IPS-NIHi7 (cell line): ENCODE measurements around the gene MTO1.
"Not testable (repeated sequence)": the region's sequence is repeated elsewhere in the genome, so short reads cannot be mapped to it uniquely, and the experiment has no call there.

Source experiments
- DNase-seq: peaks from one replicate; pipeline ENCODE4 v3.0.0; 2012; ENCODE audit warnings: mixed read lengths; ENCODE audit errors: extremely low spot score

MTO1 gene, protein sequence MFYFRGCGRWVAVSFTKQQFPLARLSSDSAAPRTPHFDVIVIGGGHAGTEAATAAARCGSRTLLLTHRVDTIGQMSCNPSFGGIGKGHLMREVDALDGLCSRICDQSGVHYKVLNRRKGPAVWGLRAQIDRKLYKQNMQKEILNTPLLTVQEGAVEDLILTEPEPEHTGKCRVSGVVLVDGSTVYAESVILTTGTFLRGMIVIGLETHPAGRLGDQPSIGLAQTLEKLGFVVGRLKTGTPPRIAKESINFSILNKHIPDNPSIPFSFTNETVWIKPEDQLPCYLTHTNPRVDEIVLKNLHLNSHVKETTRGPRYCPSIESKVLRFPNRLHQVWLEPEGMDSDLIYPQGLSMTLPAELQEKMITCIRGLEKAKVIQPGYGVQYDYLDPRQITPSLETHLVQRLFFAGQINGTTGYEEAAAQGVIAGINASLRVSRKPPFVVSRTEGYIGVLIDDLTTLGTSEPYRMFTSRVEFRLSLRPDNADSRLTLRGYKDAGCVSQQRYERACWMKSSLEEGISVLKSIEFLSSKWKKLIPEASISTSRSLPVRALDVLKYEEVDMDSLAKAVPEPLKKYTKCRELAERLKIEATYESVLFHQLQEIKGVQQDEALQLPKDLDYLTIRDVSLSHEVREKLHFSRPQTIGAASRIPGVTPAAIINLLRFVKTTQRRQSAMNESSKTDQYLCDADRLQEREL

GRCh38 chr6:73461537-73462350 is at the start of gene MTO1:
Gene MTO1 (plus strand): TSS chr6:73461737. CDS start chr6:73461855, 118 bp downstream.
- peak; percentile 88 for DNase-seq

DNA sequence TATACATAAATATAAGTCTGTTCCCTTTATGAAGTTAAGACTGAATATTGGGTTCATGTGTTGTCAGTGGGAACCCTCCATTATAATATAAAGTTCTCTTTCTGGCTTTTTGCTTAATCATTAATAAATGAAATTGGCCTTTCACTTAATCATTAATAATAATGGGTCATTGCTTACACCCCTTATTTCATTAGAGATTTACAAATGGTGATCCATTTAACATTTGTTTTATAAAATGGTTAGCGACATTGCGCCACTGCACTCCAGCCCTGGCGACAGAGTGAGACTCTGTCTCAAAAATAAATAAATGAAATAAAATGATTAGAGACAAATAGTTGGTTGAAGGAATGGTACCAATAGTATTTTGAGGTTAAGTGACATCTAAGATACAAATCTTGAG is 48.4 kb upstream of the MTO1 start:
- no peak for DNase-seq

GRCh38 chr6:73418081-73418741 is 43.3 kb upstream of the MTO1 start:
- DNase-seq = no peak

GRCh38 chr6:73421534-73421933 is 40.0 kb upstream of the MTO1 start:
- no peak for DNase-seq

DNA sequence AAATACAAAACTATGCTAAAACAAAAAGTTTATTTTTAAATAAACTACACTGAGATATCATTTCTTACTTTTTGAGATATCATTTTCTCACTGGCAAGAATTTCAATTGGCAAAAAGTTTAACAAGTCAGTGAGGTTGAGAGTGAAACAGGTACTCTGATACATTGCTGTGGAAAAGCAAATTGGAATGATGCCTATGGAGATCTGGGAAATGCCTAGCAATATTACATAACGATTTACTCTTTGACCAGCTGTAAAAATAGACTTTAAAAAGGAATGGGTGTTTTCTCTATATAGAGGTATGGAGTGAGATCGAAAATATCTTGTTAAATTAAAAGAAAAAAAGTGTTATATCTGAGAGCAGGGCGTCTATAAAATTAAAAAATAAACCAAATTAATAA is 26.3 kb upstream of the MTO1 start:
- no peak for DNase-seq

GRCh38 chr6:73443555-73443954 is 18.0 kb upstream of the MTO1 start:
- no peak for DNase-seq

DNA sequence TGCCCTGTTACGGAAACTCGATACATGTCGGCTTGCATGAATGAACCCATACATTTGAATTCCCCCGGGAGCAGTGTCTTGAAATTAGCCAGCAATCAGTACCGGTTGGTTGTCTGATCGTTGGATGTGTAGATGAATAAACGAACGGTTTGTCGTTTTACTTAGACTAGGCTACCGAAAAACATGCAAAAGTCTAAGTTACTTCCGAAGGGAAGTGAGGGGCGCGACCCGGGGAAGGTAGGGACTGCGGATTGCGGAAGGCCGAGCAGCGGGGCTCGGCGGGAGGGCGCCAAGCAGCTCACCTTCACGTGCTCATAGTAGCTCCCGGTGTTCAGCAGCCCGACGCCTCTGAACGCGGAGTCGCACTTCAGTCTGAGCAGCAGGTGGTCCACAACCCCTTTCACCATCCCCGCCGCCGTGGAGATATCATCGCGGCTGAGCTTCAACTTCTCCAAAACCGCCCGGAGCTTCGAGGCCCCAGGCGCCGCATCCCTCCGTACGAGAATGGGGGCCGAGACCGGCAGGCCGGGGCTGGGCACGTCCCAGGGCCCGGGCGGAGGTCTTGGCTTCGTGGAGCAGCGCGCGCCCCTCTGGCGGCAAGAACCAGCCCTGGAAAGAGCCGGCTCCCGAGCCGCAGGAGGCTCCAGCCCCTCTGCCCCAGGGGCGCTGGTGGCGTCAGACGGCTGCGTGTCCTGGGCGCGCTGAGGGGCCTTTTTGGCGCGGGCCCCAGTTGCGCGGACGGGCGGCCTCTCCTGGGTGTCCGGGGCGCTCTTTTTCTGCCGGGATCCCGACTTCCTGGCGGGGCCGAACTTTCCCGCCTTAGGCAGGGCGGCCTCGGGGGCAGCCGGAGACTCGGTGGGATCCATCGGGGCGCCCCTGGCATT is 10.1 kb upstream of the MTO1 start:
- peak; percentile 51 for DNase-seq

- DNase-seq = peak; percentile 58
These were observed 9.5 kb upstream of the MTO1 start, which contains the start of gene CGAS for GRCh38 chr6:73452107-73452461. Gene CGAS (minus strand): TSS chr6:73452297. CDS start chr6:73452181, 116 bp downstream.

GRCh38 chr6:73455865-73456629 is 5.5 kb upstream of the MTO1 start:
- DNase-seq = no peak

DNA sequence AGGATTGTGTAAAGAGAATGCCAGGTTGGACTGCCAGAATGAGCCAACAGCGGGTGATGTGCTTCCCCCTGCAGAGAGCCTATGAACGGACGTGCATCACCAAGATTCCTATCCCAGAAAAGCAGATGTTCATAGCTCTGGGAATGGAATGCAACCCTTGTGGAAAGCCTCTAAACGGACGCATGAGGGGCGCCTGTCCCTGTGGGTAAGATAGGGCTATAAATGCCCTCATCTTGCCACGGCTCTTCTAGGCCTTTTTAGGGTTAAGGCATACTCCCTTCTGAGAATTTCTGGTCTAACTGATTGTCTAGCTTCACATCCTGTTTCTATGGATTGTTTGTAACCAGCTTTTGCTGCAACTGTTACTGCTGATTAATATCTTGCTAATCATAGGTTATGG is 2.1 kb upstream of the MTO1 start:
- DNase-seq = not testable (repeated sequence)

DNA sequence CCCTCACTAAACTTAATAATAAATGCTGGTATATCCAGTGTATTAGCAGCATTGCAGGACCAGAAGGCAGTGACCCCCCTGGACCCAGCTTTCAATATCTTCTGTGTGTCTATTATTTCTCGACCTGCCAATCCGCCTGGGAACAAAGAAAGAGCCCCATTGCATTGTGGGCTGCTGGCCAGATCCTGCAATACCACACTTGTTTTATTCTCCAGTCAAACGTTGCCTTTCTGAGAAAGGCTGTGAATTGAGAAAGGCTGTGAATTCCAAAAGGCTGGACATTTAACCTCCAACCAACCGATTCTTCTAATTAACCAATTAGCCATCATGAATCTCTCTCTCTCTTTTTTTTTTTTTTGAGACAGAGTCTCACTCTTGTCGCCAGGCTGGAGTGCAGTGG is 1.5 kb upstream of the MTO1 start:
- no peak for DNase-seq

- DNase-seq = no peak
These were observed 10.3 kb downstream of the MTO1 start for GRCh38 chr6:73471686-73472290.

- DNase-seq = no peak
These were observed 15.2 kb downstream of the MTO1 start for GRCh38 chr6:73476723-73477122.

GRCh38 chr6:73477407-73477806 is 15.9 kb downstream of the MTO1 start:
- no peak for DNase-seq

DNA sequence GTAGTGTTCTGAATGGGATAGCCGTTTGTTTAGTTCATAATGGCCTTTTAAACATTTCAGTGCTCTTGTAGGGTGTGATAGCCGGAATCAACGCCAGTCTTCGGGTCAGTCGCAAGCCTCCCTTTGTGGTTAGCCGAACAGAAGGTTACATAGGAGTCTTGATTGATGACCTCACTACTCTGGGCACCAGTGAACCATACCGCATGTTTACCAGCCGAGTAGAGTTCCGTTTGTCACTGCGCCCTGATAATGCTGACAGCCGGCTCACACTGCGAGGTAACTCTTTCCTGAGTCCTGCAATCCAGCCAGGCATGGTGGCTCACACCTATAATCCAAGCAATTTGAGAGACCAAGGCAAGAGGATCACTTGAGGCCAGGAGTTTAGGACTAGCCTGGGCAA is 20.4 kb downstream of the MTO1 start:
- DNase-seq = no peak

DNA sequence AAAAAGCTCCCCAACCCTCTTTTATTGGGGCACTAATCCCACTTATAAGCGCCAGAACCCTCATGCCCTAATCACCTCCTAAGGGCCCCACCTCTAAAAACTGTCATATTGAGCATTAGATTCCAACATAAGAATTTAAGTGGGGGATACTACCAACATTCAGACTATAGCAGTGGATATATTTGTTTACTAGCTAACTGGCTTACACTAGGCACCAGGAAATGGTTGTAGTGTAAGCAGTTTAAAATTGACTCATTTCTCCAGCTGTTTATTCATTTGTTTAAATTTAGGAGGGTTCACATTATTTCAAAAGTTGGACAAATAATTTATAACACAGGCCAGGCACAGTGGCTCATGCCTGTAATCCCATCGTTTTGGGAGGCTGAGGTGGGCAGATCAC is 22.9 kb downstream of the MTO1 start:
- DNase-seq = no peak

DNA sequence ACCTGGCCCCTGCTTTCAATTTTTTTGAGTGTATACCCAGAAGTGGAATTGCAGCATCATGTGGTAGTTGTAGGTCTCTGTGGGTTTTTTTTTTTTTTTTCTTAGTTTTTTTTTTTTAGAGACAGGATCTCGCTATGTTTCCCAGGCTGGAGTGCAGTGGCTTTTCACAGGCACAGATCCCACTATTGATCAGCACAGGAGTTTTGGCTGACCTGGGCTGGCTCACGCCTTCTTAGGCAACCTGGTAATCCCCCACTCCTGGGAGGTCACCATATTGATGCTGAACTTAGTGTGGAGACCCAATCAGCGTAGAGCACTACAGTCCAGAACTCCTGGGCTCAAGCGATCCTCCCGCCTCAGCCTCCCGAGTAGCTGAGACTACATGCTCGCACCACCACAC is 25.9 kb downstream of the MTO1 start:
- DNase-seq = no peak

DNA sequence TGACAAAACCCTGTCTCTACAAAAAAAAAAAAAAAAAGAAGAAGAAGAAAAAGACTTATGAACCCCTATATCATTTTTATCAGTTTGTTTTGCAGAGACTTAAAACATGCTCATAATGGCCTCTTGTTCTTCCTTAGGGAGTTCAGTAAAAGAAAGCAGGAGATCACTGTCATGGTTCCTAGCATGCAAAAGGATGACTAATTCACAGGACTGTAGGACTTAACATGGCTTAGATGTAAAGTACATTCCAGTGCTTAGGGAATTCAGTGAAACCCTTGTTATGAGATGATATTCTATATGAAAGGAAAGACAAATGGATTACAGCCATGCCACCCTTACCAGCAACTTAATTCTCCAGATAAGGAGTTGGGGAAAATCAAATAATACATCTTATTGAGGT is 29.8 kb downstream of the MTO1 start:
- no peak for DNase-seq

DNA sequence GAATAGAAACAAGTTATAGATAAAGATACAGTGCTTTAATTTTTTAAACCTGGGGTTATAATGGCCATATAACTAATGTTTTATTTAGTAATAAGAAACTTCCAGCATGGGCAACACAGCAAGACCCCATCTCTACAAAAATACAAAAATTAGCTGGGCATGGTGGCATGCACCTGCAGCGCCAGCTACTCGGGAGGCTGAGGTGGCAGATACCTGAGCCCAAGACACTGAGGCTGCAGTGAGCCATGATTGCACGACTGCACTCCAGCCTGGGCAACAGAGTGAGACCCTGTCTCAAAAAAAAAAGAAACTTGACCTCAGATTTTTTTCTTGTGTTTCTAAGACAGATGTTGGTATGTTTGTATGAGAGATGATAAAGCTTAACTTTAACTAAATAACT is 36.4 kb downstream of the MTO1 start:
- DNase-seq = no peak
